Measurements from ENCODE around the gene FAM89A.

Gene FAM89A

GRCh38 chr1:230972855-230973271 lies 67.2 kb downstream of the FAM89A start:
- no peak for DNase-seq (ENCODE audit: low read depth)
- no peak overlapping the region for H3K4me3 ChIP-seq (ENCODE audit: low read depth, low read length)
- TF ChIP-seq CTCF (conservative IDR thresholded peaks at IDR 0.05; ENCODE audit: low read depth, low read length), result no peak

DNA sequence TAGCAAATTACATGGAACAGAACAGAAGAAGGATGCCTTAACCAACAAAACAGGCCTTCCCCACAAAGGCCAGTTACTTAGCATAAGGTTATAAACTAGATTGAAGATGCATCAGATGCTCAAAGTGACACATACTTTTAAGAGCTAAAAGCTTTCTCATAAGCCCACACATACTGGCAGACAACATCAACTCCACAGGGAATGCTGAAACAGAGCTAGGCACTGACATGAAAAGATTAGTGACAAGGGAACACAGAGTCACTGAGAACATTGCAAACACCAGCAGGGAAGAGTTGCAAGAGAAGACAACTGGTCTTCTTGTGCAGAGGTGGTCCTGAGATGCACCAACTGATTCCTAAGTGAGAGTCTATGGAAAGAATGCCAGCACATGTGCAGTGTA lies 68.3 kb downstream of the FAM89A start:
- no peak for DNase-seq (ENCODE audit: low read depth)
- H3K4me3 ChIP-seq (ENCODE audit: low read depth, low read length), result no peak overlapping the region
- TF ChIP-seq CTCF (conservative IDR thresholded peaks at IDR 0.05; ENCODE audit: low read depth, low read length), result no peak

GRCh38 chr1:230970432-230970831 lies 69.6 kb downstream of the FAM89A start:
- DNase-seq (ENCODE audit: low read depth), result no peak
- no peak overlapping the region for H3K4me3 ChIP-seq (ENCODE audit: low read depth, low read length)
- TF ChIP-seq CTCF (conservative IDR thresholded peaks at IDR 0.05; ENCODE audit: low read depth, low read length), result no peak

Data from choroid plexus epithelial cell (primary cell).